HG02763 (cell line): ENCODE measurements around the gene TTC13.

Source experiments
- ATAC-seq: cut with Tn5 transposase; IDR thresholded peaks from one replicate; pipeline ENCODE4 v1.9.1; 2021; ENCODE audit warnings: mild to moderate bottlenecking, moderate library complexity; ENCODE audit not compliant: unreplicated experiment

The TTC13 gene

DNA sequence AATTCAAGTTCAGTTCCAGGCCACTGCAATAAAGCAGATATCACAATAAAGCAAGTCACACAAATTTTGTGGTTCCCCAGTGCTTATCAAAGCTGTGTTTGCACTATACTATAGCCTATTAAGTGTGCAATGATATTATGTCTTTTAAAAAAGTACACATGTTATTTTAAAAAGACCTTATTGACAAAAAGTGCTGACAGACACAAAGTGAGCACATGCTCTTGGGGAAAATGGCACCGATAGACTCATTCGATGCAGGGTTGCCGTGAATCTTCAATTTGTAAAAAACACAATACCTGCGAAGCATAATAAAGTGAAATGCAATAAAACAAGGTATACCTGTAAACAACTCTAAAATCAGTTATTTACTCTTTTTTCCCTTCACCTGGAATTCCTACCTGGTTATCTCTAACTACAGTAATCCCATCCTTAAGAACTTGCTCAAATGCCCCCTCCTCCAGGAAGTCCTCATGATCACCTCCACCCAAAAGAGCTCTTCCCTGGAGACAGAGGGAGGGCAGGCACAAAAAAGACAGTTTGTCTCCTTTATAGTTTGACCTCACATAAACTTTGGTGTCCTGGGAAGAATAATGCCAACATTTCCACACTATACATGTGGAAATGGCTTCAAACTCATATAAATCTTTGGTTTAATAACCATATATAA, 100.6 kb downstream of the TTC13 start:
- ATAC-seq: no peak

- ATAC-seq: no peak
Observed at GRCh38 chr1:230877146-230877923, 101.3 kb downstream of the TTC13 start.

GRCh38 chr1:230876660-230877059, 102.0 kb downstream of the TTC13 start:
- ATAC-seq: no peak

DNA sequence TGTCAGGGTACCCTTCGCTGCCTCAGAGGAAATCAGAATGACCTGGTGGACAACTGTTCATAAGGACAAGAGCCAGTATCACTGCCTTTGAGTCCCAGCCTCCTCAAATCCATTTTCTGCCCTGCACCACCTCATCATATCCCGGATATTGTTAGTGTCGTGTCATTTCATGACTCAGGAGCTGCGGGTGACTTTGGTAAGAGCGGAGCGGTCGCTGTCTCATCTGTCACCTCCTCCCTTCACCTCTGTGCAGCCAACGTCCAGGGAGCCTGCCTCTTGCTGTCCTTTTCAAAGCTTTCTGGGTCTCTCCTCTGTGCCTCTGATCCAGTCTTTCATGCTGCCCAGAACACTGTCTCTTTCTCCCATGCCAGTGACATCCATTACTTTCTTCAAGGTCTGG, 103.3 kb downstream of the TTC13 start:
- no peak for ATAC-seq

- ATAC-seq: no peak
Observed at GRCh38 chr1:230870916-230871315, 107.7 kb downstream of the TTC13 start.

GRCh38 chr1:230869500-230869899, 109.2 kb downstream of the TTC13 start:
- no peak for ATAC-seq

DNA sequence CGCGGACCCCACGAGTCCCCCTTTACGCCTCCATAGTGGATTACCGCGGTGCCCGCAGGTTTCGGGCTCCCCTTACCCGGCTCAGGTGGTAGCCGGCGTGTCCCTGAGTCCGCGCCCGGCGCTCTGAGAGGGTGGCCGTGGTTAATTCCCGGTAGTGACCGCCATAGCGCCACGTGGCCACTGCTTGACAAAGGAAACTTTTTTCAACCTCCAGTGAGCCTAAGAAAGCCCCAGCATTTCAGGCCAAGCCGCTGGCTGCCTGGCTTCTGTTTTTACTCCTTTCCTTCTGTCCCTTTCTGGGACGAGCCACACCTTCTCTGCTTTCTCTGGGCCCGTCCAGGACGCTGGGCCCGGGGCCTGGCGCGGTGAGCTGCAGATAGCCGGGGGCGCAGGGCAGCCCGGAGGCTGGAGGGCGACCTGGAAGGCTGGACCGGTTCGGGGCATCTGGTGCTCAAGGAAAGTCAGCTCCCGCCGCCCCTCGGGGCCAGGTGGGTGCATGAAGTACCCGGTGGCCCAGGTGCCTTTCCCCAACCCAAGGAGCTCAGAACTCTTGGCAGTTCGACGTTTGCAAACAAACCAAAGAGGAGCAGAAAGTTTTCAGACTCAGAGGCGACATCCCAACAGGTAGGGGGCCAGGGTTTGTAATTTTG, 109.8 kb downstream of the TTC13 start:
- ATAC-seq: peak; percentile 39

- ATAC-seq: peak; percentile 83
Observed at GRCh38 chr1:230867903-230868735, 110.5 kb downstream of the TTC13 start, which contains the start of gene C1orf198. C1orf198 (minus strand) TSS chr1:230868521; CDS start chr1:230868512, 9 bp downstream.

DNA sequence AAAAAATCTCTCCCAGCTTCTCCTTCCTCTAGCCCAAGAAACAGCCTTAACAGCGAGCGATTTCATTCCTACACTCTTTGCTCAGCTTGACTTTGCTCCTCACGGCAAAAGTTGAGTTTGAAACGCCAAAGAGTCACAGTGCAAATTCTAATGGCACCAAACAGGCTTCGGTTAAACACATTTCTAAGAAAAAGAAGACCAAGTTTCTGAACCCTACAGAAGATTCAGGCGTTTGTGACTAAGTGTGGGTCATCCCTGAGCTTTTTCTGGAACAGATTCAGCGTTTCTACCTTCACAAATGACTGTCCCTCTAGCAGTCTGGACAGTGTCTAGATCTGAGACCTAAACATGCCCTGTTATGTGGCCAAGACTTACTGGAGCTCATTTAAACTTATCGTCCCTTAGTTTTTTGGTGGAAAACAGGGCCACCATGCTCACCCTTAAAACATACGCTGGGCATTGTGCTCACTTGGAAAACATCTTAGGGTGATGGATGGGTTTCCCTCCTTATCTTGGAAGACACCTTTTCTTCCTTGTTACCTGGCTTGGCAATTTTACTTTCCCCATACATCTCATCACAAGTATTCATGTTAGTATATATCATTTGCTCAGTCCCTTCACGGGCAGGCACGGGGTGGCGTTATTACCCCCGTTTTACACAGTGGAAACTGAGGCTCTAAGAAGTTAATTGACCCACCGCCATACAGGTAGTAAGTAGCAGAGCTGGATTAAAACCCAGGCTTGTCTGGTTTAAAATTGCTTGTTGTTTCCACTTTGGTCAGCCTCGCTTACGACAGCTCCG, 111.4 kb downstream of the TTC13 start:
- no peak for ATAC-seq

DNA sequence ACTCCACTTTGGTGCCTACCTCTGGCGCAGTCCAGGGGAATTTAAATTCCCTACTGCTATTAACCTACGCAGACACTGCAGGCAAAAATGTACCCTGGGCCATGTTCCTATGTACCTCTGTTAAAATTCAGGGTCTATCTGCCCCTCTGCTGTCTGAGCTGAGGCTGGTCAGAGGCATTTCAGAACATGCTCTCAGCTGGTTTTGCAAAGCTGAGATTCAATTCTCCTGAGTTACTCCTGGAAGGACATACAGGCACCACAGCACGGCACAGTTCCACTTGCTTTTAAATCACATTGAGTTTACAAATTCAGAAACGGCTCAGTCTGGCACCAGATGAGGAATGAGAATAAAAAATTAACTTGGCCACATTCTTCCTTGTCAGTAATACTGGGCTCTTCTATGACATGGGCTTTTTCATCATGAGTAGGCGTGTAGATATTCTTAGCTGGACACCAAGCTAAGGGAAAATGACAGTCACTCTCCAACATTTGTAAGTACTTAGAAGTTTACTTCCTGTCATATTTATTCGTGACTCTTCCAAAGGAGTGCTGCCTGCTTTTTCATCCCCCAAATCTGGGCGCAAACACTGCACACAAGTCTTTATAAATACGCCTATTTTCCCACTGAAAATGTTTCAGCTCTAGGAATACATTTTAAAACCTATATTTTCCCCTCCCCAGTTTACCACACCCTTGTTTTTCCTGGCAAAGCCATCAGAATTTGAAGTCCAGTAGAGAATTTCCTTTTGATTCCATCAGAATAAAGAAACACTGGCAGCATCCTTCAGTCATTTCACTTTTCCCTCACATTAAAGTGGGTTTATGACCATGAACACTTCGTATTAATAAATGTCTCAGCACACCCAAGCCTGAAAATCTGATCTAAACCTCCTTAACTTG, 112.2 kb downstream of the TTC13 start:
- no peak for ATAC-seq

DNA sequence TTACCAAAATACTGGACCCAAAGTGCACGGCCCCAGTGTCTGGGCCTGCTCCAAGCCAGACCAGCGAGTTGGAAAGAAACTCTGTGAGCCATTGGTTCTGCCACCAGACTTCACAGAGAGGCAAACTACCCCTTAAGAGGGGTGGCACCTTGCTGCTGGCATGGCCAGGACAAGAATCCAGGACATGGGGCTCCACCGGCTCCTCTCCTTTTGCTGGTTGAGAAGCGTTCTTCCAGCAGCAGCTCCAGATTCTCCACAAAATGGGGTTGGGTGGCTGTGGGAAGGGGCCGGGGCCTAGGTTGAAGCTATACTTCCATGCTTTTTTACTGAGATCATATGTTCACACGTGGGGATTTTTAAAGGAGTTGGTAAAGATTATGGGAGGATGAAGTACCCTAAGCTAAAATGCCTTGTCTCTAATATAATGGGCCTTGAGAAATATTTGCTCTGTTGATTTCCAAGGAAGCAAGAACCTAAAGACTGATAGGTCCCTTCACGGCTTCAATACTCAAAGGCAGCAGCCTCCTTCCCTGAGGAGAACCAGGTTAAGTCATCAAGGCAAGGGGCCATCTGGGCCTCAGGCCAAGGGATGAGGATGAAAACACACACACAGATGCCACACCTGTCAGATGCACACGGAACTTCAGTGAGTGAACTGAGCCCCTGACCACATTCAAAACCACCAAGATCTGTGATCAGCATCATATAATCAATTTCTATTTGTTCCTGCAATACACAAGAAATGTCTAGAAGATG, 113.4 kb downstream of the TTC13 start:
- no peak for ATAC-seq

- ATAC-seq: no peak
Observed at GRCh38 chr1:230864441-230864840, 114.2 kb downstream of the TTC13 start.

DNA sequence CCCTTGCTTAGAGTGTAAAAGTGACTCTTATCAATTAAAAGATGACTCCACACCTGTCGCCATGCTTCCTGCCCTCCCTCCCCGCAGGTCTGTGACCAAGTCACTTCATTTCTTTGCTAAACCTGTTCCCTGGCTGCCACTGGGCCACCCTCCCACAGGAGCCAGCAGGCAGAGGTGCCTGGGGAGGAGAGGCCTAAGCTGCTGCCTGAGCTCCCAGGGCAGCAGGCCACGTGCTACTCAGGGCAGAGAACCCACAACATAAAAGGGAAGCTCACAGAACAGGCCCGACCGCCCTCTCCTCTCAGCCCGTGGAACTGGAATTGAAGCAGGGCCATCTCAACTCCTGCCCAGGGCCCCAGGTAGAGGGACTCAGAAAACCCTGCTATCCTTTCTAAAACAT, 115.2 kb downstream of the TTC13 start:
- no peak for ATAC-seq

DNA sequence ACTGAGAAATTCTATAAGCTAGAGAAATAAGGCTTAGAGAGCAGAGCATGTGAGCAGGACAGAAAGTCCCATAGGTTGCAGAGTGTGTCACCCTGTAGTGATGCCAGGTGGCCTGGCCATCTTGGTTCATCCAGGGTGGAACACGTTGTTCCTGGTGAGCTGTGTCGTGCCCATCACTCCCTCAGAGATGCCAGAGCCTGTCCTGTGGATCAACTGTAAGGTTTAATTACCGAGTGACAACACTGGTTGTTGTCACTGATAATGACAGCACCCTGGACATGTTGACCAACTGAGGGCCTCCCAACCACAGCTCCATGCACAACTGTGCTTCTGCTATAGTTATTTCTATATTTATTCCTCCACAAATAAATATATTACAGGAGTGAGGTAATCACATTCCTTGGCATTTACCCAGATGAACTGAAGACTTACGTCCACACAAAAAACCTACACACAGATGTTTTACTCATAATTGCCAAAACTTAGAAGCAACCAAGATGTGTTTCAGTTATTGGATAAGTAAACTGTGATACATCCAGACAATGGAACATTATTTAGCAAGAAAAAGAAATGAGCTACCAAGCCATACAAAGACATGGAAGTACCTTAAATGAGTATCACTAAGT, 116.6 kb downstream of the TTC13 start:
- ATAC-seq: no peak

DNA sequence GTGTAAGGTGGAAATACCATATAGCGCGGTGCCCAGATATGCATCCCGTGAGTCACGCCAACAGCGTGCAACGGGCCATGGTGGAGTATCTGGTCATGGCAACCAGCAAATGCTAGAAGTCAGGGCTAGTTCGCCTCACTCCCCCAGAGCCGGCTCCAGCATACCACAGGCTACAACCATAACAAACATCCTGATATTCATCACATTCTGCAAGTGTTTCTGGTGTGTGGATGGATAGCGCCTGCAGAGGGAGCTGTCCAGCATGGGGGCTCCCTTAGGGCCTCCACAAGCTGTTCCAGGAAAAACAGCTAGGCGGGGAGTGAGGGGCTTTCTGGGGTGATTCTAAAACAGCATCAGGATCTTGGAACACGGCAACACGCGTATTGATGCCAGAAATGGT, 117.2 kb downstream of the TTC13 start:
- no peak for ATAC-seq

- no peak for ATAC-seq
Observed at GRCh38 chr1:230860617-230861384, 117.9 kb downstream of the TTC13 start.
